Neural cell (in vitro differentiated cells): ENCODE data around the gene FAM53A. TPM values are rescaled to one million over a fixed set of nuclear protein-coding genes. Genes with fewer than 3 reads are reported as not detected.
A peak's percentile ranks its signal among the peaks of the same experiment; 100 is the strongest.

Experiments
- H2AFZ ChIP-seq: fragments of 200-600, 300-800 bp; sonication (generic), shearing (Covaris generic); 2 replicates; pipeline ENCODE4 v1.6.0; 2014; ENCODE audit warnings: low read depth, mild to moderate bottlenecking, antibody characterized with exemption, low read length, moderate library complexity
- H3F3A ChIP-seq: fragments of 200-600 bp; shearing (Covaris generic); 2 replicates; pipeline ENCODE4 v1.6.1; 2016; ENCODE audit warnings: mild to moderate bottlenecking, moderate library complexity, mixed read lengths, antibody characterized with exemption, low read length; ENCODE audit not compliant: insufficient read depth, poor library complexity, severe bottlenecking
- H3K27ac ChIP-seq: fragments of 200-600, 300-800 bp; sonication (generic), shearing (Covaris generic); 2 replicates; pipeline ENCODE4 v1.5.1; 2014; ENCODE audit warnings: mild to moderate bottlenecking, low read length, moderate library complexity
- H3K27me3 ChIP-seq: fragments of 300-800, 200-600 bp; sonication (generic), shearing (Covaris generic); 2 replicates; pipeline ENCODE4 v1.6.0; 2014; ENCODE audit warnings: mild to moderate bottlenecking, low read depth, low read length, moderate library complexity; ENCODE audit not compliant: insufficient read depth
- H3K36me3 ChIP-seq: fragments of 300-800, 200-600 bp; sonication (generic), shearing (Covaris generic); 2 replicates; pipeline ENCODE4 v1.5.1; 2014; ENCODE audit warnings: mild to moderate bottlenecking, antibody characterized with exemption, low read length, moderate library complexity; ENCODE audit not compliant: insufficient read depth
- H3K4me2 ChIP-seq: fragments of 300-800, 200-600 bp; sonication (generic), shearing (Covaris generic); 2 replicates; pipeline ENCODE4 v1.6.0; 2014; ENCODE audit warnings: mild to moderate bottlenecking, low read length
- H3K4me3 ChIP-seq: fragments of 300-800, 200-600 bp; sonication (generic), shearing (Covaris generic); 2 replicates; pipeline ENCODE4 v1.5.1; 2014; ENCODE audit warnings: mild to moderate bottlenecking, low read length, moderate library complexity
- H3K79me2 ChIP-seq: fragments of 200-600 bp; shearing (Covaris generic); replicated peaks from 2 replicates; pipeline ENCODE4 v1.6.0; 2014; ENCODE audit warnings: mild to moderate bottlenecking, low read length, moderate library complexity; ENCODE audit not compliant: insufficient read depth
- H3K9ac ChIP-seq: fragments of 300-800, 200-600 bp; sonication (generic), shearing (Covaris generic); 2 replicates; pipeline ENCODE4 v1.6.1; 2016; ENCODE audit warnings: mild to moderate bottlenecking, low read length, mixed read lengths
- H3K9me2 ChIP-seq: fragments of 200-600 bp; shearing (Covaris generic); 2 replicates; pipeline ENCODE4 v1.6.1; 2016; ENCODE audit warnings: mild to moderate bottlenecking, low read length, mixed read lengths; ENCODE audit not compliant: insufficient read depth
- H3K9me3 ChIP-seq: fragments of 200-600, 300-800 bp; sonication (generic), shearing (Covaris generic); 2 replicates; pipeline ENCODE4 v1.6.1; 2016; ENCODE audit warnings: mild to moderate bottlenecking, mixed run types, low read length, moderate library complexity, mixed read lengths
- H4K20me1 ChIP-seq: fragments of 200-600 bp; shearing (Covaris generic); 2 replicates; pipeline ENCODE4 v1.6.1; 2016; ENCODE audit warnings: mild to moderate bottlenecking, mixed run types; ENCODE audit not compliant: insufficient read depth
- CTCF ChIP-seq: fragments of 450-650 bp; IDR thresholded peaks from 2 replicates; pipeline ENCODE4 v1.5.1; 2014; ENCODE audit warnings: antibody characterized with exemption, mild to moderate bottlenecking, moderate library complexity; ENCODE audit not compliant: poor library complexity, severe bottlenecking
- EP300 ChIP-seq: fragments of 450-650 bp; conservative IDR thresholded peaks from 2 replicates; pipeline ENCODE4 v1.6.1; 2014; ENCODE audit warnings: antibody characterized with exemption, mild to moderate bottlenecking, moderate library complexity; ENCODE audit not compliant: poor library complexity, severe bottlenecking
- EZH2 ChIP-seq: fragments of 200-600, 300-800 bp; shearing (Covaris generic), sonication (generic); IDR thresholded peaks from 2 replicates; pipeline ENCODE4 v1.6.1; 2014; ENCODE audit warnings: antibody characterized with exemption, low read length, borderline replicate concordance, mild to moderate bottlenecking; ENCODE audit not compliant: insufficient read depth, poor library complexity, severe bottlenecking
- MXI1 ChIP-seq: fragments of 450-650 bp; conservative IDR thresholded peaks from 2 replicates; pipeline ENCODE4 v1.6.1; 2014; ENCODE audit warnings: antibody characterized with exemption, mild to moderate bottlenecking; ENCODE audit not compliant: poor library complexity, severe bottlenecking
- POLR2AphosphoS5 ChIP-seq: IDR thresholded peaks from 2 replicates; pipeline ENCODE4 v1.6.1; 2012
- RAD21 ChIP-seq: fragments of 450-650 bp; conservative IDR thresholded peaks from 2 replicates; pipeline ENCODE4 v1.6.1; 2014; ENCODE audit warnings: antibody characterized with exemption, mild to moderate bottlenecking, moderate library complexity
- SMC3 ChIP-seq: fragments of 450-650 bp; conservative IDR thresholded peaks from 2 replicates; pipeline ENCODE4 v1.6.1; 2014; ENCODE audit warnings: antibody characterized with exemption, mild to moderate bottlenecking, moderate library complexity; ENCODE audit not compliant: poor library complexity
- TAF1 ChIP-seq: IDR thresholded peaks from 2 replicates; pipeline ENCODE4 v1.6.1; 2012; ENCODE audit warnings: low read depth
- polyA plus RNA-seq: library from polyadenylated mRNA; depleted of rRNA; stranded (reverse); fragments of >200 nt; gene quantifications from 2 replicates; pipeline ENCODE4 v1.2.3, GENCODE V29; 2014
- TF ChIP-seq, protein P1 (sequence below): IDR thresholded peaks from 2 replicates; pipeline ENCODE4 v1.6.1; 2012; ENCODE audit warnings: borderline replicate concordance

Gene FAM53A
- polyA plus RNA-seq, 1 donor from 2014 or later = not detected

DNA sequence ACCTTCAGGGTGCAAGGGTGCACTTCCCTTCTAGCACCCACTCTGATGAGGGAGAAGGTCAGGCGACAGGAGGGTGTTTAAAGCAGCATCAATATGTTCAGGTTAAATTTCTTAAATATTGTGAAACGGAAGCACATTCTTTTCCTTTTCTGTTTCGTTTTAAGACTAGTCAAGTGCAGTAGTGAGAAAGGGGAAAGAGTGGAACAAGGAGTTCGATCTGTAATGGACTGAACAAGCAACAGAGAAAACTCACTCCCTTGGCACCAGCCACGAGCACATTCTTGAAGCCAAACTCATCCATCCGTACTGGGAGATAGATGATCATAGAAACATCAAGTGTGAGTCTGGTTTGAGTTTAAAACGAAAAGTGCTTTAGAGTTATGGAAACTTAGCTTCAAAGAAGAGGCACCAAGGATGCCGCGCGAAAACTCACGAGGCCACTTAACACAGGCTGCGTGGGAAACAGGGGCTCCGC lies 815 bp downstream of the FAM53A start:
- H3K9ac ChIP-seq = no peak overlapping the region
- H2AFZ ChIP-seq = no peak overlapping the region

GRCh38 chr4:1682860-1683259 lies 1.3 kb downstream of the FAM53A start:
- peaks cover 15% of the 10 kb centered on the region for H3K27me3 ChIP-seq
- TF ChIP-seq RAD21 (no peak), CTCF (no peak), POLR2AphosphoS5 (no peak), SMC3 (no peak), EP300 (no peak), TAF1 (no peak), EZH2 (no peak), MXI1 (no peak)
- TF ChIP-seq, protein P1, sequence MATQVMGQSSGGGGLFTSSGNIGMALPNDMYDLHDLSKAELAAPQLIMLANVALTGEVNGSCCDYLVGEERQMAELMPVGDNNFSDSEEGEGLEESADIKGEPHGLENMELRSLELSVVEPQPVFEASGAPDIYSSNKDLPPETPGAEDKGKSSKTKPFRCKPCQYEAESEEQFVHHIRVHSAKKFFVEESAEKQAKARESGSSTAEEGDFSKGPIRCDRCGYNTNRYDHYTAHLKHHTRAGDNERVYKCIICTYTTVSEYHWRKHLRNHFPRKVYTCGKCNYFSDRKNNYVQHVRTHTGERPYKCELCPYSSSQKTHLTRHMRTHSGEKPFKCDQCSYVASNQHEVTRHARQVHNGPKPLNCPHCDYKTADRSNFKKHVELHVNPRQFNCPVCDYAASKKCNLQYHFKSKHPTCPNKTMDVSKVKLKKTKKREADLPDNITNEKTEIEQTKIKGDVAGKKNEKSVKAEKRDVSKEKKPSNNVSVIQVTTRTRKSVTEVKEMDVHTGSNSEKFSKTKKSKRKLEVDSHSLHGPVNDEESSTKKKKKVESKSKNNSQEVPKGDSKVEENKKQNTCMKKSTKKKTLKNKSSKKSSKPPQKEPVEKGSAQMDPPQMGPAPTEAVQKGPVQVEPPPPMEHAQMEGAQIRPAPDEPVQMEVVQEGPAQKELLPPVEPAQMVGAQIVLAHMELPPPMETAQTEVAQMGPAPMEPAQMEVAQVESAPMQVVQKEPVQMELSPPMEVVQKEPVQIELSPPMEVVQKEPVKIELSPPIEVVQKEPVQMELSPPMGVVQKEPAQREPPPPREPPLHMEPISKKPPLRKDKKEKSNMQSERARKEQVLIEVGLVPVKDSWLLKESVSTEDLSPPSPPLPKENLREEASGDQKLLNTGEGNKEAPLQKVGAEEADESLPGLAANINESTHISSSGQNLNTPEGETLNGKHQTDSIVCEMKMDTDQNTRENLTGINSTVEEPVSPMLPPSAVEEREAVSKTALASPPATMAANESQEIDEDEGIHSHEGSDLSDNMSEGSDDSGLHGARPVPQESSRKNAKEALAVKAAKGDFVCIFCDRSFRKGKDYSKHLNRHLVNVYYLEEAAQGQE = no peak
- H2AFZ ChIP-seq = no peak overlapping the region
- no peaks in the 10 kb centered on the region for H3F3A ChIP-seq
- H3K9me2 ChIP-seq = no peaks in the 10 kb centered on the region
- H3K4me2 ChIP-seq = no peak overlapping the region
- H3K36me3 ChIP-seq = no peaks in the 10 kb centered on the region
- H3K4me3 ChIP-seq = no peak overlapping the region
- no peak overlapping the region for H3K27ac ChIP-seq
- H3K9me3 ChIP-seq = no peaks in the 10 kb centered on the region
- H3K9ac ChIP-seq = no peak overlapping the region
- H4K20me1 ChIP-seq = no peaks in the 10 kb centered on the region
- H3K79me2 ChIP-seq = no peaks in the 10 kb centered on the region

More for the DNA sequence above, 815 bp downstream of the FAM53A start:
- Histone ChIP-seq H3K9me2 (no peaks in the 10 kb centered on the region), H3K9me3 (no peaks in the 10 kb centered on the region), H3K4me3 (peak overlapping the region; percentile 57), H3F3A (no peaks in the 10 kb centered on the region), H3K27me3 (peaks cover 15% of the 10 kb centered on the region), H3K79me2 (no peaks in the 10 kb centered on the region), H4K20me1 (no peaks in the 10 kb centered on the region), H3K4me2 (no peak overlapping the region), H3K27ac (no peak overlapping the region), H3K36me3 (no peaks in the 10 kb centered on the region)
- TF ChIP-seq POLR2AphosphoS5 (peak; percentile 9), MXI1 (no peak), CTCF (no peak), TAF1 (no peak), SMC3 (no peak)
